ENCODE results near the gene NXNL2.

NXNL2 gene

GRCh38 chr9:88579050-88579715 is 44.2 kb downstream of the NXNL2 start:
- no peak for DNase-seq

GRCh38 chr9:88580961-88581360 is 46.0 kb downstream of the NXNL2 start:
- DNase-seq = no peak

GRCh38 chr9:88583901-88584596 is 49.1 kb downstream of the NXNL2 start:
- no peak for DNase-seq

- DNase-seq = no peak
Measured at GRCh38 chr9:88585426-88585825, 50.4 kb downstream of the NXNL2 start.

GRCh38 chr9:88586452-88586851 is 51.5 kb downstream of the NXNL2 start:
- no peak for DNase-seq

GRCh38 chr9:88587182-88587581 is 52.2 kb downstream of the NXNL2 start:
- DNase-seq = no peak

GRCh38 chr9:88587885-88588649 is 53.1 kb downstream of the NXNL2 start:
- DNase-seq = no peak

GRCh38 chr9:88589656-88590055 is 54.7 kb downstream of the NXNL2 start:
- DNase-seq = no peak

GRCh38 chr9:88590558-88591146 is 55.7 kb downstream of the NXNL2 start:
- no peak for DNase-seq

- no peak for DNase-seq
Measured at GRCh38 chr9:88593537-88594185, 58.7 kb downstream of the NXNL2 start.

Measured in NCI-H1930 (cell line).